GM20000 (cell line): Measurements from ENCODE around the gene SLC6A7.

Experiments used
- DNase-seq: peaks from one replicate; pipeline ENCODE4 v3.0.0; 2012; ENCODE audit warnings: low spot score
- CTCF ChIP-seq: IDR thresholded peaks from 2 replicates; pipeline ENCODE4 v1.5.1; 2012; ENCODE audit warnings: mild to moderate bottlenecking, control low read depth; ENCODE audit errors: extremely low read depth, missing control alignments

Gene SLC6A7

GRCh38 chr5:150192462-150192861, 2.6 kb downstream of the SLC6A7 start:
- TF ChIP-seq CTCF: no peak
- no peak for DNase-seq

GRCh38 chr5:150195736-150196485, 6.0 kb downstream of the SLC6A7 start:
- no peak for DNase-seq
- no peak for TF ChIP-seq CTCF

- DNase-seq: no peak
- no peak for TF ChIP-seq CTCF
These were observed 6.7 kb downstream of the SLC6A7 start for GRCh38 chr5:150196514-150196913.

- no peak for TF ChIP-seq CTCF
- no peak for DNase-seq
These were observed 7.1 kb downstream of the SLC6A7 start for GRCh38 chr5:150196986-150197385.

- DNase-seq: no peak
- TF ChIP-seq CTCF: no peak
These were observed 7.6 kb downstream of the SLC6A7 start for GRCh38 chr5:150197476-150197875.

GRCh38 chr5:150202501-150202900, 12.6 kb downstream of the SLC6A7 start:
- TF ChIP-seq CTCF: no peak
- DNase-seq: no peak

GRCh38 chr5:150203832-150204589, 14.1 kb downstream of the SLC6A7 start:
- no peak for TF ChIP-seq CTCF
- DNase-seq: no peak
